Iris pigment epithelial cell (primary cell): Measurements from ENCODE around the gene CIROP.

Source experiments
- DNase-seq: peaks from one replicate; pipeline ENCODE4 v3.0.0-alpha.2; 2011; ENCODE audit warnings: low read depth

The CIROP gene, protein sequence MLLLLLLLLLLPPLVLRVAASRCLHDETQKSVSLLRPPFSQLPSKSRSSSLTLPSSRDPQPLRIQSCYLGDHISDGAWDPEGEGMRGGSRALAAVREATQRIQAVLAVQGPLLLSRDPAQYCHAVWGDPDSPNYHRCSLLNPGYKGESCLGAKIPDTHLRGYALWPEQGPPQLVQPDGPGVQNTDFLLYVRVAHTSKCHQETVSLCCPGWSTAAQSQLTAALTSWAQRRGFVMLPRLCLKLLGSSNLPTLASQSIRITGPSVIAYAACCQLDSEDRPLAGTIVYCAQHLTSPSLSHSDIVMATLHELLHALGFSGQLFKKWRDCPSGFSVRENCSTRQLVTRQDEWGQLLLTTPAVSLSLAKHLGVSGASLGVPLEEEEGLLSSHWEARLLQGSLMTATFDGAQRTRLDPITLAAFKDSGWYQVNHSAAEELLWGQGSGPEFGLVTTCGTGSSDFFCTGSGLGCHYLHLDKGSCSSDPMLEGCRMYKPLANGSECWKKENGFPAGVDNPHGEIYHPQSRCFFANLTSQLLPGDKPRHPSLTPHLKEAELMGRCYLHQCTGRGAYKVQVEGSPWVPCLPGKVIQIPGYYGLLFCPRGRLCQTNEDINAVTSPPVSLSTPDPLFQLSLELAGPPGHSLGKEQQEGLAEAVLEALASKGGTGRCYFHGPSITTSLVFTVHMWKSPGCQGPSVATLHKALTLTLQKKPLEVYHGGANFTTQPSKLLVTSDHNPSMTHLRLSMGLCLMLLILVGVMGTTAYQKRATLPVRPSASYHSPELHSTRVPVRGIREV

GRCh38 chr14:23104591-23105347 lies at the start of gene CIROP:
Gene CIROP (minus strand): TSS chr14:23104989. CDS start chr14:23104920, 69 bp downstream.
- no peak for DNase-seq

- DNase-seq = peak; percentile 84
Observed at GRCh38 chr14:23153851-23154796, 49.3 kb upstream of the CIROP start.

DNA sequence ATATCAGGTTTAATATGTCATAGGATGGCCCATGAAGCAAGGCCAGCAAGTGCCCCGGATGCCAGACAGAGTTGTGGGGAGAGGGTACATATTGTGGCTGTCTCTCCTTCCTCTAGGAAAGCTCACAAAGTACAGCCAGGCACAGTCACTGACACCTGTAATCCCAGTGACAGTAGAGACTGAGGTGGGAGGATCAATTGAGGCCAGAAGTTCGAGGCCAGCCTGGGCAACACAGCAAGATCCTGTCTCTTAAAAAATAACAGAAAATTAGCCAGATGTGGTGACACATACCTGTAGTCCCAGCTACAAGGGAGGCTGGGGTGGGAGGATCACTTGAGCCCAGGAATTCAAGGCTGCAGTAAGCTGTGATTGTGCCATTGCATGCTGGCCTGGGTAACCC lies 46.6 kb upstream of the CIROP start:
- DNase-seq = no peak

DNA sequence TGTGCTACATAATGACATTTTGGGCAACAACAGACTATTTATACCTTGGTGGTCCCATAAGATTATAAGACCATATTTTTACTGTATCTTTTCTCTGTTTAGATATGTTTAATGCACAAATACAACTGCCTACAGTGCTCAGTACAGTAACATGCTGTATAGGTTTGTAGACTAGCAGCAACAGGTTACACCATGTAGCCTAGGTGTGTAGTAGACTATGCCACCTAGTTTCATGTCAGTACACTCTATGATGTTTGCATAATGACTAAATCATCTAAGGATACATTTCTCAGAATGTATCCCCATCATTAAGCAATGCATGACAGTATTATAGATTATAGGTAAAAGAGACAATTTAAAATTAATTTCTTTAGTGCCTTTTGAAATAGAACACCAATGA lies 45.0 kb upstream of the CIROP start:
- no peak for DNase-seq

DNA sequence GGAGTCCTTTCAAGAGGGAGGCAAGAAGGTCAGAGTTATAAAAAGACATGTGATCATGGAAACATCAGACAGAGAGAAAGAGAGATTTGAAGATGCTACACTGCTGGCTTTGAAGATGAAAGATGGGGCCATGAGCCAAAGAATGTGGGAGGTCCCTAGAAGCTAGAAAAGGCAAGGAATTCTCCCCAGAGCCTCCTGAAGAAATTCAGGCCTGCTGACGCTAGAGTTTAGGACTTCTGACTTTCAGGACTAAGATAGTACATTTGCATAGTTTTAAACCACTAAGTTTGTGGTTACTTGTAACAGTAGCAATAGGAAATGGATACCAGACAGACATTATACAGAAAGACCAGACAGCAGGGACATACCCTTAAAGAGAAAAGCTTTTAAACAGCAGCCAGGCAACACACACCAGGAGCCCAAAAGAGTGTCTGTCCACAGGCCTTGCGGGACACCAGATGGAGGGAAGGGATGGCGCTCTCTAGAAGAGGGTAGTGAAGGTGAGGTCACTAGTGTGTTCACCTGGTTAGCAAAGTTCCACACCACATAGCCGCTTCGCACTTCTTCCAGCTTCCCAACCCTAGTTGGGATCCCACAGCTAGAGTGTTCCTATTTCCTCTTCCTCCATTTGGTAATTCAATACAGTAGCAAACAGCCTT lies 43.9 kb upstream of the CIROP start:
- peak; percentile 35 for DNase-seq

DNA sequence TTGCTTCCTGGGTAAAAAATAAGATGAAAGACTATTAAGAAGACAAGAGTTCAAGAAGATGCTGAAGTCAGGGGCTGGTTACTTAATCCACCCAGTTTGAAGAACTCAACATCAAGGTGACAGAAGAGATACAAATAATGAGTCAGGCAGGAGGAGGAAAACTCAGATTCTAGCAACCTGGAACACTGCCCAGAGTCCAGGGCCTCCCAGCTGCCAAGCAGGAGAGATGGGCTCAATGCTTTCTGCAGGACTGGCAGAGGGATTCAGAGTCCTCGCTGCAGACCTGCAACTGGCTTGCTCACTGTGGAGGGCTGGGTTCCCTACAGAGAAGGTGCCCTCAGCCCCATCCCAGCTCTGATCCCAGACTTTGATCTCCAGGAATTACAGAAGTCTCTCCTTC lies 42.9 kb upstream of the CIROP start:
- DNase-seq = peak; percentile 43

DNA sequence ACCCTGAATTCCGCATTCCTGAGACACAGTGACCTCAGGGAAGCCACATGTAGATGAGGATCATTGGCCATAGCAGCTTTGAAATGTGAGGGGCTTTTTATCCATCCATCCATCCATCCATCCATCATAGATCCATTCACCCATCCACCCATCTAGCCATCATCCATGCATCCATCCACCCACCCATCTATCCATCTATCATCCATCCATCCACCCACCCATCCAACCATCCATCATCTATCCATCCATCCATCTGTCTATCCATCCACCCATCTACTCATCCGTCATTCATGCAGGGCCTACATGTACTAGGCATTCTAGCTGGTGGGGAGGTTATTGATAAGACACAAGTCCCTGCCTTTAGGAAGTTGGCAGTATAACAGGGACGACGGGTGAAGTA lies 42.2 kb upstream of the CIROP start:
- DNase-seq = no peak

DNA sequence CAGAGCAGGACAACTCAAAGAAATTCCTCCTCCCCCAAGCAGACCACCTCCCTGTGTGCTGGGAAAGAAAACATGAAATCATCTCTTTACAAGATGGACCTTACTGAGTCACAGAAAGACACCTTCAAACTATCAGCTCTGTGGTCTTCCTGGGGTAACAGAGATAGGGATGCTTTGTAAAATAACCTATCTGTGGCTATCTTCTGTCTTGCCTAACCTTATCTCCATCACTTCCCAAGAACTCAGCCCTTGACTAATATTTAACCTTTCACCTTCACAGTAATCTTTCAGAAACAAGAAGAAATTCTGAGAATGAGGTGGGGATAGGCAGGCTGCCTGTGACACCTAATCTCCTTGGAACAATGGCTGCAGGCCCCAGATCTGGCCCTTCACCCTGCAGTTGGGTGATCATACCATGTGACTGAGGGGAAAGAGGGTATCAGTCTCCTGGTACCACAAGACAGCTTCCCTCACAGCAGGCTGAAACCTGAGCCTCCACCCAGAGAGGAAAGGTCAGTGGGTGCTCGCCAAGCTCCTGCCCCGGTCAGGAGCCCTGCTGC lies 41.6 kb upstream of the CIROP start:
- no peak for DNase-seq

DNA sequence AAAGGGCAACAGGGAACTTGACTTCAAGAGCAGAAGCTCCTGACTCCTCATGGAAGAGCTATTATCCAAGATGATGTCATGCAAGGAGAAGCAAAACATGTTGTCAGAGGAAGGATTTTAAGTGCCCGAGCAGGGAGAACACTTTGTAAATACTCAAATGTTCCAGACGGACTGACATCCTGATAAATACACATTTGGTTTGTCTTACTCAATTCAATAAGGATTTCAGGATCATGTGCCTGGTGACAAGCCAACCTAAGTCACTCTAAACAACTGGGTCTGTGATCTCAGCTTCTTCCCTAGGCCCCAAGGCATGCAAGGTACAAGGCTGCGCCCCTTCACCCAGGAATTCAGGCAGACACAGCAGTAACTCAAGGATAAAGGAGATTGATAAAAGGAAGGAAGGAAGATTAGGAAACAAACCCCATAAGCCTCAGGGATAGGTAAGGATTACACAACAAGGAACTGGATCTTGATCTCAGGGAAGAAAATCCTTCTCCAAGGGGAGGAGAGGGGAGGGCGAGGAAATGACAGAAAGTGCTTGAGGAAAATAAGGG lies 41.1 kb upstream of the CIROP start:
- DNase-seq = no peak

GRCh38 chr14:23143911-23144310 lies 39.1 kb upstream of the CIROP start:
- DNase-seq = no peak

- no peak for DNase-seq
Observed at GRCh38 chr14:23142826-23143225, 38.0 kb upstream of the CIROP start.

DNA sequence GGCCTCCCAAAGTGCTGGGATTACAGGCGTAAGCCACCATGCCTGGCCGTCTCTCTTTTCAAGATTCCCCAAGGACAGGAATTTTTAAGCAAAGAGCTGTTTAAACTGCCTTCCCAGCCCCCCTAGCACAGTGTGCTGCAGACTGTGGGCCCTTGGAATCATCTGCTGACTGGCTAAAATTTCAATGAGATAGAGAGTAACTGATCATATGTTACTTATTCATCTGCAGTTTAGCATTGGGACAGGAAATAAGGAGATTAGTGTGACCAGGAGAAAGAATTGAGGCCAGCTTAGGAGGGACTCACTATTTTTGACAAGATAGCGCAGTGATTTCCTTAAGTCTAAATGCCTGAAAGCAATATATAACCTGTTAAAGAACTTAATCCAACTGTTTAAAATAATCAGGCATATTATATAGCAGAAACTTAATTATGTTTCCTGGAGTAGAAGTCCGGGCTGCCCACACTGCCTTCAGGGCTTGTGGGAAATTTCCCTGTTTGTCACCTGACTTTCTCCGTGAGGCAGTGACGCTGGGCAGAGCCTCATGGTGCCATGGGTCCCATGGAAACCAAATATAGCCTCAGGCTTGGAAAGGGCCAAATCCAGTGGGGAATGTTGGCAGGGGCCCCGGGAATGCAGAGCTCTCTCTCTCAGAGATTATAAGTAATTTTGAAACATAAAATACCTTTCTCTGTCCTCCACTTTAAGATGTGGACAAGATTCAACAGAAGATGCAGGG lies 37.1 kb upstream of the CIROP start:
- DNase-seq = peak; percentile 54

- DNase-seq = no peak
Observed at GRCh38 chr14:23140371-23140770, 35.6 kb upstream of the CIROP start.

- DNase-seq = no peak
Observed at GRCh38 chr14:23139874-23140273, 35.1 kb upstream of the CIROP start.

GRCh38 chr14:23137813-23138535 lies 33.2 kb upstream of the CIROP start:
- DNase-seq = no peak

- DNase-seq = no peak
Observed at GRCh38 chr14:23137192-23137812, 32.5 kb upstream of the CIROP start.

GRCh38 chr14:23136566-23137133 lies 31.9 kb upstream of the CIROP start:
- no peak for DNase-seq

GRCh38 chr14:23132970-23133369 lies 28.2 kb upstream of the CIROP start:
- DNase-seq = no peak
